PC-9 (cell line): ENCODE measurements around the gene CDA. TPM values are rescaled to one million over a fixed set of nuclear protein-coding genes. Genes with fewer than 3 reads are reported as not detected.

ENCODE experiments used
- BruUV-seq: library from RNA; stranded (reverse); fragments of 400-500 nt; replicated peaks from 2 replicates; lab custom pipeline; 2021; lab: Mats Ljungman, UMichigan
- CTCF ChIA-PET: fragments of 300-600 bp; sonication (Branson Sonifier 250); formaldehyde crosslinking; loops from one replicate; lab custom pipeline; 2022; ENCODE audit warnings: antibody characterized with exemption; lab: Charles Lee
- POLR2A ChIA-PET: fragments of 300-600 bp; sonication (Branson Sonifier 250); formaldehyde crosslinking; loops from one replicate; lab custom pipeline; 2022; ENCODE audit warnings: antibody characterized with exemption; ENCODE audit not compliant: unreplicated experiment; lab: Charles Lee
- DNase-seq, 2 experiments: peaks; one replicate each; pipeline versions ENCODE4 v3.0.0 to v3.0.0-alpha.2; 2015 to 2022; ENCODE audit warnings: mixed read lengths in 1 of 2
- H2AFZ ChIP-seq: fragments of 200-600 bp; sonication (generic); 2 replicates; pipeline ENCODE4 v1.8.1; 2017; ENCODE audit warnings: antibody characterized with exemption
- H3F3A ChIP-seq: fragments of 200-600 bp; sonication (generic); 2 replicates; pipeline ENCODE4 v1.8.1; 2017; ENCODE audit warnings: antibody characterized with exemption, mild to moderate bottlenecking, low read depth; ENCODE audit not compliant: insufficient read depth
- H3K27ac ChIP-seq: fragments of 200-600 bp; sonication (generic); 2 replicates; pipeline ENCODE4 v1.6.1; 2016; ENCODE audit warnings: mixed run types
- H3K27me3 ChIP-seq: fragments of 200-600 bp; sonication (generic); 2 replicates; pipeline ENCODE4 v1.6.1; 2016; ENCODE audit warnings: low read depth, mixed run types; ENCODE audit not compliant: insufficient read depth
- H3K36me3 ChIP-seq: fragments of 200-600 bp; sonication (generic); 2 replicates; pipeline ENCODE4 v1.6.1; 2016; ENCODE audit warnings: low read depth, mixed run types
- H3K4me1 ChIP-seq: fragments of 200-600 bp; sonication (generic); replicated peaks from 2 replicates; pipeline ENCODE4 v1.6.1; 2016; ENCODE audit warnings: mixed run types; ENCODE audit not compliant: insufficient read depth
- H3K4me2 ChIP-seq: fragments of 200-600 bp; sonication (generic); 2 replicates; pipeline ENCODE4 v1.6.1; 2017; ENCODE audit warnings: mixed run types
- H3K4me3 ChIP-seq: fragments of 200-600 bp; sonication (generic); 2 replicates; pipeline ENCODE4 v1.6.1; 2016; ENCODE audit warnings: mixed run types
- H3K79me2 ChIP-seq: fragments of 200-600 bp; sonication (generic); 2 replicates; pipeline ENCODE4 v1.6.1; 2017; ENCODE audit warnings: low read depth, mixed run types
- H3K9me2 ChIP-seq: fragments of 200-600 bp; sonication (generic); 2 replicates; pipeline ENCODE4 v1.8.1; 2017; ENCODE audit warnings: mild to moderate bottlenecking; ENCODE audit not compliant: insufficient read depth
- H3K9me3 ChIP-seq: fragments of 200-600 bp; sonication (generic); 2 replicates; pipeline ENCODE4 v1.8.1; 2016; ENCODE audit warnings: low read depth; ENCODE audit not compliant: insufficient read depth
- H4K20me1 ChIP-seq: fragments of 200-600 bp; sonication (generic); 2 replicates; pipeline ENCODE4 v1.8.1; 2017; ENCODE audit not compliant: insufficient read depth
- CTCF ChIP-seq: fragments of 200-600 bp; sonication (generic); conservative IDR thresholded peaks from 2 replicates; pipeline ENCODE4 v1.6.1; 2017; ENCODE audit warnings: mixed run types, antibody characterized with exemption, mild to moderate bottlenecking, moderate library complexity
- EZH2 ChIP-seq: fragments of 200-600 bp; sonication (generic); IDR thresholded peaks from 2 replicates; pipeline ENCODE4 v1.8.0; 2017; ENCODE audit warnings: antibody characterized with exemption, low read depth
- intact Hi-C: fragments of 100-400 bp; cut with micrococcal nuclease; formaldehyde crosslinking; loops from one replicate; pipeline ENCODE4 v1.10.0; 2022; ENCODE audit not compliant: unreplicated experiment
- total RNA-seq: library from RNA; stranded (reverse); gene quantifications from 2 replicates; pipeline ENCODE4 v1.2.3, GENCODE V29; 2021

Gene CDA
- total RNA-seq, 1 experiment from 2014 or later: 56.6 TPM

- H3K36me3 ChIP-seq: no peaks in the 10 kb centered on the region
- CTCF ChIA-PET: no interaction called here
Observed at GRCh38 chr1:20641975-20642374, 53.1 kb downstream of the CDA start.

GRCh38 chr1:20643080-20643479, 54.2 kb downstream of the CDA start:
- no TSS peak for BruUV-seq
- Histone ChIP-seq H3K79me2 (no peaks in the 10 kb centered on the region), H3K4me3 (no peak overlapping the region), H4K20me1 (no peaks in the 10 kb centered on the region), H3K9me2 (no peaks in the 10 kb centered on the region), H2AFZ (no peak overlapping the region), H3K9me3 (no peaks in the 10 kb centered on the region), H3K27ac (no peak overlapping the region), H3F3A (no peaks in the 10 kb centered on the region), H3K4me2 (no peak overlapping the region), H3K4me1 (no peaks in the 10 kb centered on the region), H3K27me3 (no peaks in the 10 kb centered on the region), H3K36me3 (no peaks in the 10 kb centered on the region)
- intact Hi-C loops: no loop called here
- TF ChIP-seq EZH2 (no peak), CTCF (no peak)
- ChIA-PET POLR2A (interaction anchor here (0.6 kb wide), 1 partner anchor 123 kb away, joined by 3 read pairs; no protein-coding TSS in a partner anchor), CTCF (no interaction called here)
- DNase-seq: no peak

More at GRCh38 chr1:20641975-20642374, 53.1 kb downstream of the CDA start:
- H3K9me3 ChIP-seq: no peaks in the 10 kb centered on the region
- no peak overlapping the region for H3K27ac ChIP-seq
- TF ChIP-seq CTCF (no peak), EZH2 (no peak)
- no peaks in the 10 kb centered on the region for H3K27me3 ChIP-seq
- BruUV-seq: no TSS peak
- H3K79me2 ChIP-seq: no peaks in the 10 kb centered on the region
- POLR2A ChIA-PET: no interaction called here
- no peak overlapping the region for H3K4me2 ChIP-seq
- DNase-seq: no peak
- H4K20me1 ChIP-seq: no peaks in the 10 kb centered on the region
- no peaks in the 10 kb centered on the region for H3K4me1 ChIP-seq
- H2AFZ ChIP-seq: no peak overlapping the region
- intact Hi-C loops: no loop called here
- no peak overlapping the region for H3K4me3 ChIP-seq
- H3F3A ChIP-seq: no peaks in the 10 kb centered on the region
- H3K9me2 ChIP-seq: no peaks in the 10 kb centered on the region

GRCh38 chr1:20644416-20644815, 55.5 kb downstream of the CDA start:
- BruUV-seq: no TSS peak
- Histone ChIP-seq H3K9me3 (no peaks in the 10 kb centered on the region), H3K4me1 (no peaks in the 10 kb centered on the region), H3K4me2 (no peak overlapping the region), H3K79me2 (no peaks in the 10 kb centered on the region), H3K36me3 (no peaks in the 10 kb centered on the region), H3F3A (0 out of 2 replicates have a peak, but pooled peaks cover under 1% of the 10 kb centered on the region), H3K27ac (no peak overlapping the region), H4K20me1 (no peaks in the 10 kb centered on the region), H3K27me3 (no peaks in the 10 kb centered on the region), H3K9me2 (no peaks in the 10 kb centered on the region), H3K4me3 (no peak overlapping the region), H2AFZ (no peak overlapping the region)
- CTCF ChIA-PET: no interaction called here
- intact Hi-C loops: no loop called here
- POLR2A ChIA-PET: no interaction called here
- TF ChIP-seq EZH2 (no peak), CTCF (no peak)
- DNase-seq: no peak
